Measurements from ENCODE around the gene PIANP.

The PIANP gene

DNA sequence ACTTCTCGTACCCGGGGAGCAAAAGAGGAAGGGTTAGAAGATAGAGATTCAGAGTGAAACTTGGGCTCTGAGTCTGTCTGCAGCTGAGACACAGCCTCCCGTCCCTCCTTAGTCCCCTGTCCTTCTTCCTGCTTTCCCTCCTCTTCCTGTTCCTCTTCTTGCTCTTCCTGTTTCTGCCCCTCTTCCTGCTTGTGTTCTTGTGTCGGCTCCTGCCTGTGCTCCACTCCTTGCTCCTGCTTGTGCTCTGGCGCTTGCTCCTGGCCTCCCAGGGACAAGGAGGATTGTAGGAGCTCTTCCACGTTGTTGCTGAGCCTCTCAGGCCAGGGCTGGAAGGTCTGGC lies 56.4 kb downstream of the PIANP start:
- H3K36me3 ChIP-seq (ENCODE audit: low read length), result no peaks in the 10 kb centered on the region
- H3F3A ChIP-seq (ENCODE audit: insufficient read depth), result peaks cover 3% of the 10 kb centered on the region; the same call in 1 of the 2 replicates
- no peaks in the 10 kb centered on the region for H3K9me2 ChIP-seq (replicated peaks; ENCODE audit: insufficient read depth, low read length)
- H3K27ac ChIP-seq (ENCODE audit: low read depth, low read length), result no peak overlapping the region
- TF ChIP-seq EZH2phosphoT487 (conservative IDR thresholded peaks at IDR 0.05; ENCODE audit: low read length) (no peak), CTCF (IDR thresholded peaks at IDR 0.05; ENCODE audit: insufficient read depth, low read length, poor library complexity, severe bottlenecking) (no peak)
- H2AFZ ChIP-seq (ENCODE audit: low read depth, low read length, severe bottlenecking), result peak overlapping the region; percentile 80
- H3K79me2 ChIP-seq (ENCODE audit: insufficient read depth, low read length), result no peaks in the 10 kb centered on the region
- H3K27me3 ChIP-seq (ENCODE audit: low read length), result no peaks in the 10 kb centered on the region
- no peaks in the 10 kb centered on the region for H3K9me3 ChIP-seq (ENCODE audit: insufficient read depth, low read length)
- H3K9ac ChIP-seq (ENCODE audit: low read length), result peak overlapping the region; percentile 36
- H3K4me3 ChIP-seq (ENCODE audit: insufficient read depth, low read length, poor library complexity, severe bottlenecking), result no peak overlapping the region
- H3K4me2 ChIP-seq (ENCODE audit: low read depth, low read length, poor library complexity, severe bottlenecking), result peak overlapping the region; percentile 31
- no peaks in the 10 kb centered on the region for H4K20me1 ChIP-seq (ENCODE audit: low read depth, low read length)
